ENCODE results near the gene KANK4. TPM values are rescaled to one million over a fixed set of nuclear protein-coding genes. Genes with fewer than 3 reads are reported as not detected.

KANK4 gene
- total RNA-seq, 3 donors from 2014 or later: 0.48 to 1.6 (median 0.66) TPM

- H3K27ac ChIP-seq: no peak overlapping the region
- no peaks in the 10 kb centered on the region for H3K36me3 ChIP-seq
- intact Hi-C loops (cut with DNase I; ENCODE audit: low total_unique reads): no loop called here
- no peak for DNase-seq (ENCODE audit: low spot score in 2 of 2)
- H3K27me3 ChIP-seq: no peaks in the 10 kb centered on the region
- H3K4me1 ChIP-seq: no peaks in the 10 kb centered on the region
- no peaks in the 10 kb centered on the region for H3K9me3 ChIP-seq
- TF ChIP-seq CTCF (IDR thresholded peaks at IDR 0.05) (no peak), POLR2A (IDR thresholded peaks at IDR 0.05) (no peak), POLR2AphosphoS5 (IDR thresholded peaks at IDR 0.05) (no peak)
- no peak overlapping the region for H3K4me3 ChIP-seq
Observed at GRCh38 chr1:62301726-62302390, 17.4 kb downstream of the KANK4 start.

- peak in 1 of 2 donors; percentile 88 for DNase-seq (ENCODE audit: low spot score in 2 of 2)
- TF ChIP-seq CTCF (IDR thresholded peaks at IDR 0.05) (no peak), POLR2AphosphoS5 (IDR thresholded peaks at IDR 0.05) (peak in 1 of 3 donors; percentile 17)
- peak overlapping the region; percentile 0 to 69 for H3K27ac ChIP-seq
- intact Hi-C loops (cut with DNase I; ENCODE audit: low total_unique reads): loop anchor here (10.0 kb wide), 1 partner anchor 1855 kb away; no protein-coding TSS in a partner anchor
- H3K36me3 ChIP-seq: no peaks in the 10 kb centered on the region
- peaks cover 0 to 3% of the 10 kb centered on the region in 2 donors for H3K4me1 ChIP-seq
- H3K4me3 ChIP-seq: no peak overlapping the region
- H3K9me3 ChIP-seq: no peaks in the 10 kb centered on the region
- H3K27me3 ChIP-seq: no peaks in the 10 kb centered on the region
Observed at GRCh38 chr1:62299426-62300200, 19.6 kb downstream of the KANK4 start.

GRCh38 chr1:62295921-62296491 lies 23.2 kb downstream of the KANK4 start:
- Histone ChIP-seq H3K36me3 (no peaks in the 10 kb centered on the region), H3K27ac (peak overlapping the region in 1 of 2 donors; percentile 26), H3K4me3 (peak overlapping the region in 2 of 3 donors; percentile 12 to 16), H3K9me3 (no peaks in the 10 kb centered on the region), H3K4me1 (peaks cover 0 to 3% of the 10 kb centered on the region in 2 donors), H3K27me3 (no peaks in the 10 kb centered on the region)
- TF ChIP-seq POLR2A (IDR thresholded peaks at IDR 0.05) (no peak), POLR2AphosphoS5 (IDR thresholded peaks at IDR 0.05) (no peak), CTCF (IDR thresholded peaks at IDR 0.05) (no peak)
- intact Hi-C loops (cut with DNase I; ENCODE audit: low total_unique reads): loop anchor here (10.0 kb wide), 1 partner anchor 1851 kb away; no protein-coding TSS in a partner anchor
- DNase-seq (ENCODE audit: low spot score in 2 of 2): no peak

- Histone ChIP-seq H3K9me3 (no peaks in the 10 kb centered on the region), H3K36me3 (no peaks in the 10 kb centered on the region), H3K4me1 (peaks cover 0 to 3% of the 10 kb centered on the region in 2 donors), H3K4me3 (no peak overlapping the region), H3K27ac (no peak overlapping the region), H3K27me3 (no peaks in the 10 kb centered on the region)
- no peak for TF ChIP-seq POLR2AphosphoS5 (IDR thresholded peaks at IDR 0.05)
- no peak for TF ChIP-seq POLR2A (IDR thresholded peaks at IDR 0.05)
- no peak for DNase-seq (ENCODE audit: low spot score in 2 of 2)
- intact Hi-C loops (cut with DNase I; ENCODE audit: low total_unique reads): loop anchor here (10.0 kb wide), 1 partner anchor 1849 kb away; no protein-coding TSS in a partner anchor
Observed at GRCh38 chr1:62294261-62294660, 25.0 kb downstream of the KANK4 start.

- H3K4me3 ChIP-seq: no peak overlapping the region
- H3K27ac ChIP-seq: no peak overlapping the region
- H3K36me3 ChIP-seq: no peaks in the 10 kb centered on the region
- H3K4me1 ChIP-seq: peaks cover 0 to 4% of the 10 kb centered on the region in 2 donors
- no peaks in the 10 kb centered on the region for H3K9me3 ChIP-seq
- H3K27me3 ChIP-seq: no peaks in the 10 kb centered on the region
- intact Hi-C loops (cut with DNase I; ENCODE audit: low total_unique reads): no loop called here
- DNase-seq (ENCODE audit: low spot score in 2 of 2): no peak
- no peak for TF ChIP-seq POLR2A (IDR thresholded peaks at IDR 0.05)
- TF ChIP-seq CTCF (IDR thresholded peaks at IDR 0.05): no peak
- no peak for TF ChIP-seq POLR2AphosphoS5 (IDR thresholded peaks at IDR 0.05)
Observed at GRCh38 chr1:62288662-62289061, 30.6 kb downstream of the KANK4 start.
